ENCODE measurements around the gene PDE3A.

PDE3A gene

DNA sequence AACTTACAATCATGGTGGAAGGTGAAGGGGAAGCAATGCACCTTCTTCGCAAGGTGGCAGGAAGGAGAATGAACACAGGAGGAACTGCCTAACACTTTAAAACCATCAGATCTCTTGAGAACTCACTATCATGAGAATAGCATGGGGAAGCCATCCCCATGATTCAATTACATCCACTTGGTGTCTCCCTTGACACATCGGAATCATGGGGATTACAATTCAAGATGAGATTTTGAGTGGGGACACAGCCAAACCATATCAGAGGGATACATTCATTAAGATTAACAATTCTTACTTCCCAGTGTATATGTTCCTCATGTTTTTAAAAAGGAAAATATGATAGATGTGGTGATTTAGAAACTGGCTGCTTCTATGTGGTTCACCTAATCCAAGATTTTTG is 117.9 kb downstream of the PDE3A start:
- H3K4me3 ChIP-seq (ENCODE audit: low read depth, low read length): no peak overlapping the region
- TF ChIP-seq, protein P1, sequence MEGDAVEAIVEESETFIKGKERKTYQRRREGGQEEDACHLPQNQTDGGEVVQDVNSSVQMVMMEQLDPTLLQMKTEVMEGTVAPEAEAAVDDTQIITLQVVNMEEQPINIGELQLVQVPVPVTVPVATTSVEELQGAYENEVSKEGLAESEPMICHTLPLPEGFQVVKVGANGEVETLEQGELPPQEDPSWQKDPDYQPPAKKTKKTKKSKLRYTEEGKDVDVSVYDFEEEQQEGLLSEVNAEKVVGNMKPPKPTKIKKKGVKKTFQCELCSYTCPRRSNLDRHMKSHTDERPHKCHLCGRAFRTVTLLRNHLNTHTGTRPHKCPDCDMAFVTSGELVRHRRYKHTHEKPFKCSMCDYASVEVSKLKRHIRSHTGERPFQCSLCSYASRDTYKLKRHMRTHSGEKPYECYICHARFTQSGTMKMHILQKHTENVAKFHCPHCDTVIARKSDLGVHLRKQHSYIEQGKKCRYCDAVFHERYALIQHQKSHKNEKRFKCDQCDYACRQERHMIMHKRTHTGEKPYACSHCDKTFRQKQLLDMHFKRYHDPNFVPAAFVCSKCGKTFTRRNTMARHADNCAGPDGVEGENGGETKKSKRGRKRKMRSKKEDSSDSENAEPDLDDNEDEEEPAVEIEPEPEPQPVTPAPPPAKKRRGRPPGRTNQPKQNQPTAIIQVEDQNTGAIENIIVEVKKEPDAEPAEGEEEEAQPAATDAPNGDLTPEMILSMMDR (IDR thresholded peaks at IDR 0.05; ENCODE audit: borderline replicate concordance, insufficient read depth, low read depth, low read length): no peak

DNA sequence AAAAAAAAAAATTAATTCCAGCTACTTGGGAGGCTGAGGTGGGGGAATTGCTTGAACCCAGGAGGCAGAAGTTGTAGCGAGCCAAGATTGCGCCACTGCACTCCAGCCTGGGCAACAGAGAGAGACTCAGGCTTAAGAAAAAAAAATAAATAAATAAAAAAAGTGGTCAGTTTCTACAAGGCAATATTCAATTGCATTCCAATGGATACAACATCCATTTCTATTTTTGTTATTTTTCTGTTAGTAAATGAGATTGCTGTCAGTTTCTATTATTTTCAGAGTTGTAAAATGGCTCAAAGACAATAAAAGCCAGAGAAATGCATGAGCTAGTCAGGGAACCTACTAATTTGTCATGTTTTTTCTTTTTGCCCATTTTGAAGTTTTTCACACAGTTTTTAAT is 119.2 kb downstream of the PDE3A start:
- TF ChIP-seq, protein P1 (IDR thresholded peaks at IDR 0.05; ENCODE audit: borderline replicate concordance, insufficient read depth, low read depth, low read length): no peak
- no peak overlapping the region for H3K4me3 ChIP-seq (ENCODE audit: low read depth, low read length)

DNA sequence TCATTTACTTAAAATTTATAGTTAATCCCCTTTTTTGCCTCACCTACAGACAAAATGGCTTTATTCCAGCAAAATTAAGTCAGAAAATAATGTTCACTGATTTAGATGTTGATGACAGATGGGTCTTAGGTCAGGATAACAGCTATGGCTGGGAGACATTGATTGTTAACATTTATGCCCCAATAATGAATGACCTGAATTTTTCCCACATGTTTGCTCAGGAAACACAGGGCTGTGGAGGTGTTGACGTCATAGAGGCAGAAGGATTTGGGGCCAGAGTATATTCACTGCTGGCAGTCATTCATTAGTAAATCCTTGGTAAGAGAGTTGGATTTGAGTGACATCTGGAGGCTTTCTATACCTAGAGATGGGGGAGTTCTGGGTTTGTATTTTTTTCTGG is 121.3 kb downstream of the PDE3A start:
- no peak overlapping the region for H3K4me3 ChIP-seq (ENCODE audit: low read depth, low read length)
- TF ChIP-seq, protein P1 (IDR thresholded peaks at IDR 0.05; ENCODE audit: borderline replicate concordance, insufficient read depth, low read depth, low read length): no peak

DNA sequence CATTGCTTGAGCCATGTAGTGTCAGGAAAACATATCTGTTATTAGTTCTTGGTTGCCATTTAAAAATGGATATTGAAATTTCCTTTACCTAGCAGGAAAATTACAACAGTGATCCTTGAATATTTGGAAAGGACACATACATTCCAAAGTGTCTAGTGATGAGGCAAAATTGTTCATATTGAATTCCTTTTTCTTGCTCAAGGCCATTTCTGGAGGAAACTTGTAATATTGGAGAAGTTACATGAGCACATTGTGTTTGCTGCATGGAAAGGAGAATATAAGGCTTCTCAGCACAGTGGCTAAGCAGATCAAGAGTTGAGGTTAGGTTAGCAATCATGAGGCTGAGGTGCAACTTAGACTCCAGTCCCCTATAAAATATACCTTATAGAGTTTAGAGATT is 121.9 kb downstream of the PDE3A start:
- TF ChIP-seq, protein P1 (IDR thresholded peaks at IDR 0.05; ENCODE audit: borderline replicate concordance, insufficient read depth, low read depth, low read length): no peak
- H3K4me3 ChIP-seq (ENCODE audit: low read depth, low read length): no peak overlapping the region

DNA sequence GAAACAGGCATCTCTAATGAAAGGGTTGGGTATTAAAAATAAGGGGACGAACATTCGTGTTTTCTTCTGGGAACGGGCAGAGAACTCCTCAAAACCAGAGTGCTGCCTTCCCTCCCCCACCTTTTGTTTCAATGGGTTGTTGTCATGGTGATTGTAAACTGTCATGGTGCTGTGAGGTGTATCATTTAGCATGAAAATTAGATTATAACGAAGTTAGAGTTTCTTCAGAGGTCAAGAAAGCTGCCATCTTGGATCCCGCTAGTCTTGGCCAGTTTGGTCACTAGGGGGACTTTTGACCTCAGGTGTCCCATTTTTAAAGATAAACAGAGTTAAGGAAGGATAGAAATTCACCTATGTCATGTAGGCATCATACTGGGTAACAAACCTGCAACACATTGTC is 123.0 kb downstream of the PDE3A start:
- TF ChIP-seq, protein P1 (IDR thresholded peaks at IDR 0.05; ENCODE audit: borderline replicate concordance, insufficient read depth, low read depth, low read length): no peak

DNA sequence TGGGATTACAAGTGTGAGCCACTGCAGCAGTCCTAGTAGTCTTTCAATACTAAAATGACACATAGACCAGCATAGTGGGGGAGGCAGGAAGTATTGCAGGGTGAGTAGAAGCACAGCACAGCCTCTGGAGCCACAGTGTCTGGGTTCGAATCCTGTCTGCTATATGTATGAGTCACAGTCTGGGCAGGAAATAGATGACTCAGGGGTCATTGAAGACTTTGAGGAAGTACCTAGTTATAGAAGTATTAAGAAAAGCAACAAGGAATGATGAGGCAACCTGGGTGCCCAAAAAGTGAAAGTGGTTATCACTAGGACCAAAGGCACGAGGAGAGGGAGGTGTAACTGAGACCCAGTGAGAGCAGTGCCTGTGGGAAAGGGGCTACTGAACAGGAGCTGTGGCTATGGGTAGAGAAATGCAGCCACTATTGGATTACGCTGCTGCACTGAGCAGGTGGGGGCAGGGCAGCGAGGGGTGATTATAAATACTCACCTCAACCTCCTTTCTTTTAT is 124.0 kb downstream of the PDE3A start:
- H3K4me3 ChIP-seq (ENCODE audit: low read depth, low read length): no peak overlapping the region
- TF ChIP-seq, protein P1 (IDR thresholded peaks at IDR 0.05; ENCODE audit: borderline replicate concordance, insufficient read depth, low read depth, low read length): no peak

More for the DNA sequence above, 123.0 kb downstream of the PDE3A start:
- H3K4me3 ChIP-seq (ENCODE audit: low read depth, low read length): no peak overlapping the region

DNA sequence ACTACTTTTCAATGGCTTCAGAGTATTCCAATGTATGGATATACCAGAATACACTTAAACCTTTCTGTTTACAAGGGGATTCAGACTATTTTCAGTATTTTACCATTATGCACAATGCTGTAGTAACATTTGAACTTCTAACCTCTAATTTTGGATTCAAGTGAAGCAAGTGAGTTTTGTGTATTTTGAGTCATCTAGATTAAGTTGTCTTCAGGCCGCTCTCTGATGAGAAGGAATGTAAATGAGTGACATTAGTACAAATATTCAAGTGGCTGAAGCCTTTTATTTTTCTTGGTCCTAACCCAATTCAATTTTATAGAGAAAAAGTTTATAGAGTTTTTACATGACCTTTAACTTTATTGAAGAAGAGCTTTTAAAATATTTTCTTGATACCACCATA is 125.6 kb downstream of the PDE3A start:
- no peak overlapping the region for H3K4me3 ChIP-seq (ENCODE audit: low read depth, low read length)
- TF ChIP-seq, protein P1 (IDR thresholded peaks at IDR 0.05; ENCODE audit: borderline replicate concordance, insufficient read depth, low read depth, low read length): no peak
